Glutamatergic neuron (in vitro differentiated cells): ENCODE data around the gene CXCL3. TPM values are rescaled to one million over a fixed set of nuclear protein-coding genes. Genes with fewer than 3 reads are reported as not detected.

Experiments used
- DNase-seq: peaks from one replicate; pipeline ENCODE4 v3.0.0; 2022
- H3K27ac Mint-ChIP-seq: one replicate; pipeline ENCODE4 v1.8.0; 2020; ENCODE audit warnings: mild to moderate bottlenecking, mixed read lengths, inconsistent platforms; ENCODE audit not compliant: unreplicated experiment
- H3K27me3 Mint-ChIP-seq: one replicate; pipeline ENCODE4 v1.8.0; 2020; ENCODE audit warnings: mild to moderate bottlenecking, moderate library complexity, mixed read lengths, inconsistent platforms; ENCODE audit not compliant: unreplicated experiment
- H3K36me3 Mint-ChIP-seq: one replicate; pipeline ENCODE4 v1.8.0; 2020; ENCODE audit warnings: mild to moderate bottlenecking, mixed read lengths, inconsistent platforms; ENCODE audit not compliant: unreplicated experiment
- H3K4me1 Mint-ChIP-seq: one replicate; pipeline ENCODE4 v1.8.0; 2020; ENCODE audit warnings: mild to moderate bottlenecking, low read depth, mixed read lengths, inconsistent platforms; ENCODE audit not compliant: unreplicated experiment
- H3K4me3 Mint-ChIP-seq: one replicate; pipeline ENCODE4 v1.8.0; 2020; ENCODE audit warnings: mild to moderate bottlenecking, mixed read lengths, inconsistent platforms; ENCODE audit not compliant: unreplicated experiment
- H3K9me3 Mint-ChIP-seq: one replicate; pipeline ENCODE4 v1.8.0; 2020; ENCODE audit warnings: mild to moderate bottlenecking, moderate library complexity, mixed read lengths, inconsistent platforms; ENCODE audit not compliant: unreplicated experiment
- total RNA-seq: library from RNA; stranded (reverse); fragmentation: NEBNext Ultra II Directional; extraction: Animal tissue kit (Norgen Biotek cat#: 25700); gene quantifications from one replicate; pipeline ENCODE4 v1.2.1, GENCODE V29; 2021; ENCODE audit not compliant: unreplicated experiment
- TF ChIP-seq, protein P1 (sequence below): fragments of 200-600 bp; sonication (generic); IDR thresholded peaks from one replicate; pipeline ENCODE4 v1.5.0; 2021; ENCODE audit not compliant: partially characterized antibody, unreplicated experiment

Gene CXCL3
- total RNA-seq, 1 donor from 2014 or later: 0.74 TPM

- H3K27me3 Mint-ChIP-seq: no peaks in the 10 kb centered on the region
Measured at GRCh38 chr4:74031576-74031975, 6.9 kb downstream of the CXCL3 start.

DNA sequence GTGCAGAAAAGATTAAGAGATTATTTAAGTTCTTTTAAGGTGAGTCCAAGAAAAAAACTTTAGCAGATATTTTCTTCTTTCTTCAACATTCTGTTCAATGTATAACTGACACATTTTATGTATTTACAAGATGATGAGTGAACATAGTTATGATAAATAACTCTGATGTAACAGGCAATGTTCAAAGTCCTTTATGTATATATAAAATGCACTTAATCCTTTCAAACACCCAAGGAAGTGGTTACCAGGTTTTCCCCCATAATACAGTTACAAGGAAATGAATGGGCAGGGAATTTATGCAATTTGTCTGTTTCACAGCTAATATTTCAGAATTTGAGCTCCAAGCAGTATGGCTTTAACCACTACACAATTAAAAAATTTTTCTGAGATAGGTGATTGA lies 8.2 kb downstream of the CXCL3 start:
- no peaks in the 10 kb centered on the region for H3K9me3 Mint-ChIP-seq
- no peak overlapping the region for H3K27ac Mint-ChIP-seq
- H3K27me3 Mint-ChIP-seq: no peaks in the 10 kb centered on the region
- no peaks in the 10 kb centered on the region for H3K36me3 Mint-ChIP-seq
- H3K4me3 Mint-ChIP-seq: no peak overlapping the region
- no peak for DNase-seq
- TF ChIP-seq, protein P1, sequence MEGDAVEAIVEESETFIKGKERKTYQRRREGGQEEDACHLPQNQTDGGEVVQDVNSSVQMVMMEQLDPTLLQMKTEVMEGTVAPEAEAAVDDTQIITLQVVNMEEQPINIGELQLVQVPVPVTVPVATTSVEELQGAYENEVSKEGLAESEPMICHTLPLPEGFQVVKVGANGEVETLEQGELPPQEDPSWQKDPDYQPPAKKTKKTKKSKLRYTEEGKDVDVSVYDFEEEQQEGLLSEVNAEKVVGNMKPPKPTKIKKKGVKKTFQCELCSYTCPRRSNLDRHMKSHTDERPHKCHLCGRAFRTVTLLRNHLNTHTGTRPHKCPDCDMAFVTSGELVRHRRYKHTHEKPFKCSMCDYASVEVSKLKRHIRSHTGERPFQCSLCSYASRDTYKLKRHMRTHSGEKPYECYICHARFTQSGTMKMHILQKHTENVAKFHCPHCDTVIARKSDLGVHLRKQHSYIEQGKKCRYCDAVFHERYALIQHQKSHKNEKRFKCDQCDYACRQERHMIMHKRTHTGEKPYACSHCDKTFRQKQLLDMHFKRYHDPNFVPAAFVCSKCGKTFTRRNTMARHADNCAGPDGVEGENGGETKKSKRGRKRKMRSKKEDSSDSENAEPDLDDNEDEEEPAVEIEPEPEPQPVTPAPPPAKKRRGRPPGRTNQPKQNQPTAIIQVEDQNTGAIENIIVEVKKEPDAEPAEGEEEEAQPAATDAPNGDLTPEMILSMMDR: no peak
- H3K4me1 Mint-ChIP-seq: no peaks in the 10 kb centered on the region

More at GRCh38 chr4:74031576-74031975, 6.9 kb downstream of the CXCL3 start:
- no peaks in the 10 kb centered on the region for H3K36me3 Mint-ChIP-seq
- no peaks in the 10 kb centered on the region for H3K9me3 Mint-ChIP-seq
- no peak overlapping the region for H3K4me3 Mint-ChIP-seq
- no peak for DNase-seq
- TF ChIP-seq, protein P1: no peak
- no peaks in the 10 kb centered on the region for H3K4me1 Mint-ChIP-seq
- no peak overlapping the region for H3K27ac Mint-ChIP-seq

DNA sequence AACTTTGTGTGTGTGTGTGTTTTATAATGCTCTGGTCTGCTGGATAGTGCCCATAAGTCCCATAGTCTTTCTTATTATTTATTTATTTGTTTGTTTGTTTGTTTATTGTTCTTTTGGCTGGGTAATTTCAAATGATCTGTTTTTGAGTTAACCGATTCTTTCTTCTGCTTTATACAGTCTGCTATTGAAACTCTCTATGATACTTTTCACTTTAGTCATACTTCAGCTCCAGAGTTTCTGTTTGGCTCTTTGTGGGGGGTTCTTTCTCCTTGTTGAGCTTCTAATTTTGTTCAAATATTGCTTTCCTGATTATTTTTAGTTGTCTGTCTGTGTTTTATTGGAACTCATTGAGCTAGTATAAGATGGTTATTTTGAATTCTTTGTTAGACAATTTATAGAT lies 10.0 kb downstream of the CXCL3 start:
- Mint-ChIP-seq H3K27ac (no peak overlapping the region), H3K4me1 (no peaks in the 10 kb centered on the region)
- TF ChIP-seq, protein P1: no peak

GRCh38 chr4:74023709-74024108 lies 14.8 kb downstream of the CXCL3 start:
- no peaks in the 10 kb centered on the region for H3K9me3 Mint-ChIP-seq
- TF ChIP-seq, protein P1: no peak
- no peak for DNase-seq
- H3K4me1 Mint-ChIP-seq: no peaks in the 10 kb centered on the region
- no peak overlapping the region for H3K27ac Mint-ChIP-seq
- H3K4me3 Mint-ChIP-seq: no peak overlapping the region
- no peaks in the 10 kb centered on the region for H3K36me3 Mint-ChIP-seq
- H3K27me3 Mint-ChIP-seq: no peaks in the 10 kb centered on the region

More for the DNA sequence above, 10.0 kb downstream of the CXCL3 start:
- Mint-ChIP-seq H3K9me3 (no peaks in the 10 kb centered on the region), H3K27me3 (no peaks in the 10 kb centered on the region), H3K36me3 (no peaks in the 10 kb centered on the region), H3K4me3 (no peak overlapping the region)
- DNase-seq: no peak

GRCh38 chr4:74021601-74022000 lies 16.9 kb downstream of the CXCL3 start:
- H3K27me3 Mint-ChIP-seq: no peaks in the 10 kb centered on the region
- H3K36me3 Mint-ChIP-seq: no peaks in the 10 kb centered on the region
- TF ChIP-seq, protein P1: no peak

More at GRCh38 chr4:74021601-74022000, 16.9 kb downstream of the CXCL3 start:
- Mint-ChIP-seq H3K4me3 (no peak overlapping the region), H3K4me1 (no peaks in the 10 kb centered on the region), H3K9me3 (no peaks in the 10 kb centered on the region), H3K27ac (no peak overlapping the region)
- no peak for DNase-seq
